ENCODE measurements around the gene RHEBL1. TPM values are rescaled to one million over a fixed set of nuclear protein-coding genes. Genes with fewer than 3 reads are reported as not detected.

The RHEBL1 gene
- 3.2 TPM for total RNA-seq (ENCODE audit: unreplicated experiment)
- long read RNA-seq, partial matches to known transcripts: 0 of 3 reads
- long read RNA-seq, other reads (novel, unspliced or antisense): 1 of 3 reads

GRCh38 chr12:49069507-49070346 is at the start of gene RHEBL1:
Gene RHEBL1, minus strand, starts transcription at chr12:49069979. Its CDS starts 194 bp downstream, at chr12:49069785.
- no peaks in the 10 kb centered on the region for H3K9me3 Mint-ChIP-seq (ENCODE audit: unreplicated experiment)
- H3K4me1 Mint-ChIP-seq (ENCODE audit: unreplicated experiment): peaks cover 5% of the 10 kb centered on the region
- peak; percentile 98 for DNase-seq (ENCODE audit: low spot score)
- H3K36me3 Mint-ChIP-seq (ENCODE audit: low read depth, unreplicated experiment): no peaks in the 10 kb centered on the region
- peak within 1 kb of the TSS; percentile 58 for H3K27ac Mint-ChIP-seq (ENCODE audit: unreplicated experiment)
- TF ChIP-seq, protein P1, sequence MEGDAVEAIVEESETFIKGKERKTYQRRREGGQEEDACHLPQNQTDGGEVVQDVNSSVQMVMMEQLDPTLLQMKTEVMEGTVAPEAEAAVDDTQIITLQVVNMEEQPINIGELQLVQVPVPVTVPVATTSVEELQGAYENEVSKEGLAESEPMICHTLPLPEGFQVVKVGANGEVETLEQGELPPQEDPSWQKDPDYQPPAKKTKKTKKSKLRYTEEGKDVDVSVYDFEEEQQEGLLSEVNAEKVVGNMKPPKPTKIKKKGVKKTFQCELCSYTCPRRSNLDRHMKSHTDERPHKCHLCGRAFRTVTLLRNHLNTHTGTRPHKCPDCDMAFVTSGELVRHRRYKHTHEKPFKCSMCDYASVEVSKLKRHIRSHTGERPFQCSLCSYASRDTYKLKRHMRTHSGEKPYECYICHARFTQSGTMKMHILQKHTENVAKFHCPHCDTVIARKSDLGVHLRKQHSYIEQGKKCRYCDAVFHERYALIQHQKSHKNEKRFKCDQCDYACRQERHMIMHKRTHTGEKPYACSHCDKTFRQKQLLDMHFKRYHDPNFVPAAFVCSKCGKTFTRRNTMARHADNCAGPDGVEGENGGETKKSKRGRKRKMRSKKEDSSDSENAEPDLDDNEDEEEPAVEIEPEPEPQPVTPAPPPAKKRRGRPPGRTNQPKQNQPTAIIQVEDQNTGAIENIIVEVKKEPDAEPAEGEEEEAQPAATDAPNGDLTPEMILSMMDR (IDR thresholded peaks at IDR 0.05; ENCODE audit: unreplicated experiment): no peak
- H3K27me3 Mint-ChIP-seq (ENCODE audit: unreplicated experiment): no peaks in the 10 kb centered on the region
- H3K4me3 Mint-ChIP-seq (ENCODE audit: unreplicated experiment): peak within 1 kb of the TSS; percentile 99

- Mint-ChIP-seq H3K4me3 (ENCODE audit: unreplicated experiment) (peak overlapping the region; percentile 99), H3K27me3 (ENCODE audit: unreplicated experiment) (peaks cover 11% of the 10 kb centered on the region), H3K9me3 (ENCODE audit: unreplicated experiment) (no peaks in the 10 kb centered on the region), H3K4me1 (ENCODE audit: unreplicated experiment) (peaks cover 31% of the 10 kb centered on the region), H3K27ac (ENCODE audit: unreplicated experiment) (peak overlapping the region; percentile 96), H3K36me3 (ENCODE audit: low read depth, unreplicated experiment) (peaks cover 1% of the 10 kb centered on the region)
- TF ChIP-seq, protein P1 (IDR thresholded peaks at IDR 0.05; ENCODE audit: unreplicated experiment): no peak
- DNase-seq (ENCODE audit: low spot score): no peak
Observed at GRCh38 chr12:49111206-49111605, 41.4 kb upstream of the RHEBL1 start.

DNA sequence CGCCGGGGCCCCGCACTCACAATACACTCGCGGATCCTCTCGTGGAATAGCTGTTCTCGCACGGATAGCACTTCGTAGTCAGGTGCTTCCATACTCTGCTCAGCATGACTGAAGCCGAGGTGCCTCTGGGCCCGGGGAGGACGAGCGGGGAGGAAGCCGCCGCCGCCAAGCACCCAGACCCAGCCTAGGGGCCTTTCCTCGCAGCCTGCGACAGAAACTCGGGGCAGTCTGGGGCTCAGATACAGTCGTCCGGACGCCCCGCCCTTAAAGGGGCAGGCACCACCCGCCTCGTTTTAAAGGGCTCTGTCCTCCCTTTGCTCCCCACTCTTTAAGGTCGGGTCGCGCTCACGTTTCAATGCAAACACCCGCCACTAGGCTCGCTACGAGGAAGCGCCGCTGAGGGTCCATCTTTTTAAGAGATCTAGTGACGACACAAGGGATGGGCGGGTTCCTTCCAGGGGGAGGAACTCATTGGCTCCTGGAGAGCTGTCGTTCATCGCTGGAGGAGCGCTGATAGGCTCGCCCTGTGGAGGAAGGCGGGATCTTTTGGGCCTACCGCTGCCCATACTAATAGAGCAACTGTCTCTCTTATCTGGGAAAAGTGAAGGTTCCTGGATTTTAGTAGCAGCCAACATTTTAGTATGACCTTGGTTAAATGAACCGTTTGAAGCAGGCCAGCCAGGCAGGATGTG is 40.8 kb upstream of the RHEBL1 start, which contains the start of gene LMBR1L:
Gene LMBR1L (minus strand): TSS at position 384 of the 692 bp plus-strand sequence. CDS start 292 bp downstream, at position 92.
- Mint-ChIP-seq H3K4me1 (ENCODE audit: unreplicated experiment) (peaks cover 36% of the 10 kb centered on the region), H3K4me3 (ENCODE audit: unreplicated experiment) (peak within 1 kb of the TSS; percentile 99), H3K27ac (ENCODE audit: unreplicated experiment) (peak within 1 kb of the TSS; percentile 96), H3K27me3 (ENCODE audit: unreplicated experiment) (peaks cover 11% of the 10 kb centered on the region), H3K36me3 (ENCODE audit: low read depth, unreplicated experiment) (peaks cover 4% of the 10 kb centered on the region), H3K9me3 (ENCODE audit: unreplicated experiment) (no peaks in the 10 kb centered on the region)
- TF ChIP-seq, protein P1 (IDR thresholded peaks at IDR 0.05; ENCODE audit: unreplicated experiment): peak; percentile 37
- DNase-seq (ENCODE audit: low spot score): peak; percentile 88

DNA sequence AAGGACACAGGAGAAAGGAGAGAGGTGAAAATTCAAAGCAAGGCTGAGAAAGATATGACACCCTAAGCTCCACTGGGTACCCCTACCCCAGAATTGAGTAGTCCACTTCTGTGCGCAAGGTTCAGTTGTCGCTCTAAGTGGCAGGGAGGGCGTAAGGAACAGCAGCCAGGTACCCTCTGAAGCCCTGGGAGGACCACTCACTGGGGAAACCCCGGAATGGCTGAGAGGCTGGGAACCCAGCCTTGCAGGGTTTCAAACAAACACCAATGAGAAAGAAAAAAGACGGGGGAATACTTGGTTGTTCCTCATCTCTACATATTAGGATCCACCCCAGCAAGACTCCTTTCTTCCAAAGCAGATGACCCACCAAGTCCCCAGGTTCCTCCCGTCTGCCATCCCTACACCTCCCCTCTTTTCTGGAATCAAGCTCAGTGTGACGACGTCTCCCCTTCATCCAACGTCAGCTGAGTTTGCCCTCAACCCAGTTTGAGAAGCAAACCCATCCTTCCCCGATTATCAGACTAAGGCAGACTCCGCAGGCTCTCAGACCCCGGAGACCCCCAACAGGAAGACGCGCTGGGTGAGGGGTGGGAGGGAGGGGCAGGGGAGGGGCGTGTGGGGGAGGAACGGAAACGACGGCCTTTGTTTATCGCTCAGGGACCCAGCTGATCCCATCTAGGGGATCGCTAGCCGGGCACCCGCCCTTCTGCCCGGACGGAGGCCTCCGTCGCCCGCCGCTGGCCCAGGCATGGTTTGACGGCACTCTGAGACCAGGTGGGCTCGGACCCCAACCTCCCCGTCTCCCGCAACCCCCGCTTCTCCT is 40.1 kb upstream of the RHEBL1 start:
- peaks cover 40% of the 10 kb centered on the region for H3K4me1 Mint-ChIP-seq (ENCODE audit: unreplicated experiment)
- H3K9me3 Mint-ChIP-seq (ENCODE audit: unreplicated experiment): no peaks in the 10 kb centered on the region
- peak overlapping the region; percentile 99 for H3K4me3 Mint-ChIP-seq (ENCODE audit: unreplicated experiment)
- peaks cover 11% of the 10 kb centered on the region for H3K27me3 Mint-ChIP-seq (ENCODE audit: unreplicated experiment)
- TF ChIP-seq, protein P1 (IDR thresholded peaks at IDR 0.05; ENCODE audit: unreplicated experiment): no peak
- peak overlapping the region; percentile 96 for H3K27ac Mint-ChIP-seq (ENCODE audit: unreplicated experiment)
- DNase-seq (ENCODE audit: low spot score): peak; percentile 26
- H3K36me3 Mint-ChIP-seq (ENCODE audit: low read depth, unreplicated experiment): peaks cover 4% of the 10 kb centered on the region

All from endothelial cell (in vitro differentiated cells).